IMR-90 (cell line): Measurements from ENCODE around the gene SEMA4F.

Experiments used
- CEBPB ChIP-seq: IDR thresholded peaks from 2 replicates; pipeline ENCODE4 v1.6.1; 2012; ENCODE audit warnings: low read depth, low read length, improper control_type of control experiment
- CTCF ChIP-seq: conservative IDR thresholded peaks from 2 replicates; pipeline ENCODE4 v1.5.1; 2012; ENCODE audit warnings: mild to moderate bottlenecking, low read depth, low read length, improper control_type of control experiment
- ELK1 ChIP-seq: fragments of 150-350 bp; IDR thresholded peaks from 2 replicates; pipeline ENCODE4 v1.6.1; 2016; ENCODE audit warnings: low read depth, mild to moderate bottlenecking, low read length, moderate library complexity, borderline replicate concordance
- MAFK ChIP-seq: IDR thresholded peaks from 2 replicates; pipeline ENCODE4 v1.6.1; 2012; ENCODE audit warnings: low read depth, low read length, improper control_type of control experiment
- MAZ ChIP-seq: IDR thresholded peaks from 2 replicates; pipeline ENCODE4 v1.6.1; 2012; ENCODE audit warnings: low read depth, mild to moderate bottlenecking, low read length, improper control_type of control experiment, moderate library complexity, borderline replicate concordance
- NFE2L2 ChIP-seq: fragments of 150-350 bp; IDR thresholded peaks from 2 replicates; pipeline ENCODE4 v1.6.1; 2016; ENCODE audit warnings: low read depth, mild to moderate bottlenecking, low read length
- POLR2A ChIP-seq: IDR thresholded peaks from 2 replicates; pipeline ENCODE4 v1.6.1; 2012; ENCODE audit warnings: mild to moderate bottlenecking, low read depth, low read length
- RAD21 ChIP-seq: IDR thresholded peaks from 2 replicates; pipeline ENCODE4 v1.6.1; 2012; ENCODE audit warnings: low read length, improper control_type of control experiment
- RFX5 ChIP-seq: IDR thresholded peaks from 2 replicates; pipeline ENCODE4 v1.8.0; 2012; ENCODE audit warnings: low read depth, mild to moderate bottlenecking, low read length, moderate library complexity

GRCh38 chr2:74628538-74629105 is 25.4 kb upstream of the SEMA4F start:
- TF ChIP-seq POLR2A (no peak), CEBPB (no peak), CTCF (no peak), RFX5 (no peak), ELK1 (no peak), MAZ (no peak), NFE2L2 (no peak), MAFK (no peak), RAD21 (no peak)
